HEK293 (cell line): ENCODE results near the gene CLSTN1.

Source experiments
- CTCF ChIA-PET: fragments of 350-600 bp; formaldehyde crosslinking; extraction: SDS; loops from one replicate; lab custom pipeline; 2021; ENCODE audit warnings: antibody characterized with exemption; lab: Yijun Ruan, JAX
- POLR2A ChIA-PET: fragments of 300-600 bp; formaldehyde crosslinking; extraction: SDS; loops from one replicate; lab custom pipeline; 2020; ENCODE audit warnings: antibody characterized with exemption, inconsistent platforms; lab: Yijun Ruan, JAX
- H3K27ac ChIP-seq: fragments of 200-500 bp; sonication (Bioruptor generic); 2 replicates; pipeline ENCODE4 v1.5.1; 2014; ENCODE audit warnings: low read depth, low read length, control low read depth, inconsistent platforms; ENCODE audit errors: extremely low read depth
- H3K36me3 ChIP-seq, 2 experiments: fragments of 200-500 bp in 1 of 2; sonication (Bioruptor generic) in 1 of 2; 1 replicate in 1 of 2; 2 replicates in 1 of 2; pipeline ENCODE4 v1.5.1; 2014 to 2017; ENCODE audit warnings: inconsistent platforms in 2 of 2, low read length in 2 of 2; ENCODE audit not compliant: control insufficient read depth in 2 of 2, insufficient read depth in 1 of 2
- H3K4me1 ChIP-seq: fragments of 200-500 bp; sonication (Bioruptor generic); 2 replicates; pipeline ENCODE4 v1.5.1; 2014; ENCODE audit warnings: mild to moderate bottlenecking, low read length, inconsistent platforms; ENCODE audit not compliant: control insufficient read depth, insufficient read depth
- H3K4me3 ChIP-seq: 2 replicates; pipeline ENCODE4 v1.5.1; 2011; ENCODE audit warnings: low read depth, mild to moderate bottlenecking, control low read depth, low read length, moderate library complexity
- H3K9me3 ChIP-seq: fragments of 200-500 bp; sonication (Bioruptor generic); 2 replicates; pipeline ENCODE4 v1.5.1; 2014; ENCODE audit warnings: low read depth, low read length, inconsistent platforms; ENCODE audit not compliant: control insufficient read depth, insufficient read depth
- BCL11A ChIP-seq: fragments of 450-650 bp; formaldehyde crosslinking; IDR thresholded peaks from 2 replicates; pipeline ENCODE4 v1.5.1; 2016; ENCODE audit warnings: low read depth, missing biosample characterization, missing genetic modification characterization
- BCL11B ChIP-seq: fragments of 450-650 bp; formaldehyde crosslinking; IDR thresholded peaks from 2 replicates; pipeline ENCODE4 v1.5.1; 2016; ENCODE audit warnings: low read depth, missing biosample characterization, missing genetic modification characterization
- GFI1B ChIP-seq: fragments of 450-650 bp; formaldehyde crosslinking; IDR thresholded peaks from 2 replicates; pipeline ENCODE4 v1.5.1; 2016; ENCODE audit warnings: missing biosample characterization, missing genetic modification characterization
- HOXA7 ChIP-seq: sonication (generic); formaldehyde crosslinking; IDR thresholded peaks from 2 replicates; pipeline ENCODE4 v1.8.1; 2022; ENCODE audit warnings: missing genetic modification reagents, borderline replicate concordance
- OSR2 ChIP-seq: fragments of 450-650 bp; formaldehyde crosslinking; IDR thresholded peaks from 2 replicates; pipeline ENCODE4 v1.5.1; 2016; ENCODE audit warnings: missing biosample characterization, missing genetic modification characterization
- SETDB1 ChIP-seq: IDR thresholded peaks from one replicate; pipeline ENCODE4 v1.6.1; 2017; ENCODE audit warnings: mild to moderate bottlenecking, low read length, moderate library complexity, mixed read lengths; ENCODE audit not compliant: insufficient read length
- SP7 ChIP-seq: fragments of 450-650 bp; formaldehyde crosslinking; IDR thresholded peaks from 2 replicates; pipeline ENCODE4 v1.5.1; 2016; ENCODE audit warnings: missing biosample characterization, missing genetic modification characterization
- TRIM28 ChIP-seq: IDR thresholded peaks from 2 replicates; pipeline ENCODE4 v1.6.1; 2011; ENCODE audit warnings: low read length, control low read depth, borderline replicate concordance
- ZNF175 ChIP-seq: fragments of 450-650 bp; formaldehyde crosslinking; IDR thresholded peaks from 2 replicates; pipeline ENCODE4 v1.5.1; 2016; ENCODE audit warnings: missing biosample characterization, missing genetic modification characterization
- ZNF266 ChIP-seq: fragments of 450-650 bp; formaldehyde crosslinking; IDR thresholded peaks from 2 replicates; pipeline ENCODE4 v1.5.1; 2016; ENCODE audit warnings: missing biosample characterization, missing genetic modification characterization, low read depth
- ZNF302 ChIP-seq: fragments of 450-650 bp; formaldehyde crosslinking; IDR thresholded peaks from 2 replicates; pipeline ENCODE4 v1.5.1; 2016; ENCODE audit warnings: missing biosample characterization, missing genetic modification characterization, low read depth
- ZNF335 ChIP-seq: fragments of 450-650 bp; formaldehyde crosslinking; conservative IDR thresholded peaks from 2 replicates; pipeline ENCODE4 v1.5.1; 2016; ENCODE audit warnings: missing biosample characterization, missing genetic modification characterization
- ZNF416 ChIP-seq: fragments of 450-650 bp; formaldehyde crosslinking; IDR thresholded peaks from 2 replicates; pipeline ENCODE4 v1.5.1; 2016; ENCODE audit warnings: missing biosample characterization, missing genetic modification characterization
- ZNF544 ChIP-seq: fragments of 450-650 bp; formaldehyde crosslinking; IDR thresholded peaks from 2 replicates; pipeline ENCODE4 v1.5.0; 2017; ENCODE audit warnings: missing biosample characterization, missing genetic modification characterization
- ZNF548 ChIP-seq: fragments of 450-650 bp; formaldehyde crosslinking; IDR thresholded peaks from 2 replicates; pipeline ENCODE4 v1.5.1; 2016; ENCODE audit warnings: missing biosample characterization, missing genetic modification characterization
- ZNF561 ChIP-seq: fragments of 450-650 bp; IDR thresholded peaks from 2 replicates; pipeline ENCODE4 v1.5.1; 2018; ENCODE audit warnings: missing biosample characterization, missing genetic modification characterization, borderline replicate concordance
- ZNF610 ChIP-seq: fragments of 450-650 bp; formaldehyde crosslinking; IDR thresholded peaks from 2 replicates; pipeline ENCODE4 v1.5.1; 2016; ENCODE audit warnings: missing biosample characterization, missing genetic modification characterization, borderline replicate concordance
- ZNF747 ChIP-seq: fragments of 450-650 bp; formaldehyde crosslinking; IDR thresholded peaks from 2 replicates; pipeline ENCODE4 v1.5.1; 2016; ENCODE audit warnings: missing biosample characterization, missing genetic modification characterization
- TF ChIP-seq, protein P1 (sequence below): fragments of 450-650 bp; formaldehyde crosslinking; IDR thresholded peaks from 2 replicates; pipeline ENCODE4 v1.5.1; 2016; ENCODE audit warnings: missing biosample characterization, missing genetic modification characterization
- TF ChIP-seq, protein P2 (sequence below): fragments of 450-650 bp; formaldehyde crosslinking; IDR thresholded peaks from 2 replicates; pipeline ENCODE4 v1.5.1; 2016; ENCODE audit warnings: missing biosample characterization, missing genetic modification characterization
- TF ChIP-seq, protein P3 (sequence below): fragments of 450-650 bp; formaldehyde crosslinking; IDR thresholded peaks from 2 replicates; pipeline ENCODE4 v1.5.1; 2016; ENCODE audit warnings: missing biosample characterization, missing genetic modification characterization, borderline replicate concordance
- TF ChIP-seq, protein P4 (sequence below): fragments of 450-650 bp; formaldehyde crosslinking; IDR thresholded peaks from 2 replicates; pipeline ENCODE4 v1.5.1; 2017; ENCODE audit warnings: missing biosample characterization, missing genetic modification characterization

The CLSTN1 gene

DNA sequence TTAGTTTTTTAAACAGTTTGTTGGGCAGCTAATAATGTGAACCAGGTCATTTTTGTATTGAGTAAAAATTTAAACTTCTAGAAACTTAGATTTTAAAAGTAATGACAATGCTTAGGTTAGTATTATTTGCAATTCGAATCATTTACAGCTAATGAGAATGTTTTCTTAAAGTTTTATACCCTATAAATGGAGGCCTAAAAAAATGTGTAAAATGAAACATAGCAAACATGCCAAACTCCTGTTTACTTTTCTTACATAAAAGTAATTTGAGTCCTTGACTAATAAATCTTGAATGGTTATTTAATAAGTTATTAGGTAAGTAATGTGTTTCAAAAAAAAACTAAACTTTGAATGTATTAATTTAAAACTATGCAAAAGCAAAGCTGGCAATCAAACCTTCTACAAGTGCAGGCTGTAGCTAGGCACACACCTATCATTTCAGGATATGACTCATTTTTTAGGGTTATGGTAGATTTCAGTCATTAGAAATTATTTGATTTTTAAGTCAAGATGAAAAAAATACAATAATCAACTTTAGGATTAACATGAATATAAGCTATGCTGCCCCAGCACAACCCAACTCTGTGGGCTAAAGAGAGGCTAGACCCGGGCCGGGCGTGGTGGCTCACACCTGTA is 41.5 kb downstream of the CLSTN1 start:
- ChIA-PET POLR2A (no interaction called here), CTCF (interaction anchor here (0.9 to 2.0 kb wide), 6 partner anchors 11 to 647 kb away, joined by 3 to 8 read pairs (median 4); partner anchors contain the start of gene CENPS)
- Histone ChIP-seq H3K9me3 (no peaks in the 10 kb centered on the region), H3K27ac (no peak overlapping the region)
- TF ChIP-seq GFI1B (tag by site-specific recombination) (no peak), ZNF416 (tag by site-specific recombination) (no peak), TRIM28 (no peak), ZNF610 (tag by site-specific recombination) (no peak), ZNF302 (no peak), SP7 (tag by site-specific recombination) (no peak), ZNF747 (tag by site-specific recombination) (no peak), ZNF335 (tag by site-specific recombination) (no peak), ZNF544 (tag by site-specific recombination) (no peak)
- TF ChIP-seq, protein P1, sequence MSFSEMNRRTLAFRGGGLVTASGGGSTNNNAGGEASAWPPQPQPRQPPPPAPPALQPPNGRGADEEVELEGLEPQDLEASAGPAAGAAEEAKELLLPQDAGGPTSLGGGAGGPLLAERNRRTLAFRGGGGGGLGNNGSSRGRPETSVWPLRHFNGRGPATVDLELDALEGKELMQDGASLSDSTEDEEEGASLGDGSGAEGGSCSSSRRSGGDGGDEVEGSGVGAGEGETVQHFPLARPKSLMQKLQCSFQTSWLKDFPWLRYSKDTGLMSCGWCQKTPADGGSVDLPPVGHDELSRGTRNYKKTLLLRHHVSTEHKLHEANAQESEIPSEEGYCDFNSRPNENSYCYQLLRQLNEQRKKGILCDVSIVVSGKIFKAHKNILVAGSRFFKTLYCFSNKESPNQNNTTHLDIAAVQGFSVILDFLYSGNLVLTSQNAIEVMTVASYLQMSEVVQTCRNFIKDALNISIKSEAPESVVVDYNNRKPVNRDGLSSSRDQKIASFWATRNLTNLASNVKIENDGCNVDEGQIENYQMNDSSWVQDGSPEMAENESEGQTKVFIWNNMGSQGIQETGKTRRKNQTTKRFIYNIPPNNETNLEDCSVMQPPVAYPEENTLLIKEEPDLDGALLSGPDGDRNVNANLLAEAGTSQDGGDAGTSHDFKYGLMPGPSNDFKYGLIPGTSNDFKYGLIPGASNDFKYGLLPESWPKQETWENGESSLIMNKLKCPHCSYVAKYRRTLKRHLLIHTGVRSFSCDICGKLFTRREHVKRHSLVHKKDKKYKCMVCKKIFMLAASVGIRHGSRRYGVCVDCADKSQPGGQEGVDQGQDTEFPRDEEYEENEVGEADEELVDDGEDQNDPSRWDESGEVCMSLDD = no peak
- TF ChIP-seq, protein P2, sequence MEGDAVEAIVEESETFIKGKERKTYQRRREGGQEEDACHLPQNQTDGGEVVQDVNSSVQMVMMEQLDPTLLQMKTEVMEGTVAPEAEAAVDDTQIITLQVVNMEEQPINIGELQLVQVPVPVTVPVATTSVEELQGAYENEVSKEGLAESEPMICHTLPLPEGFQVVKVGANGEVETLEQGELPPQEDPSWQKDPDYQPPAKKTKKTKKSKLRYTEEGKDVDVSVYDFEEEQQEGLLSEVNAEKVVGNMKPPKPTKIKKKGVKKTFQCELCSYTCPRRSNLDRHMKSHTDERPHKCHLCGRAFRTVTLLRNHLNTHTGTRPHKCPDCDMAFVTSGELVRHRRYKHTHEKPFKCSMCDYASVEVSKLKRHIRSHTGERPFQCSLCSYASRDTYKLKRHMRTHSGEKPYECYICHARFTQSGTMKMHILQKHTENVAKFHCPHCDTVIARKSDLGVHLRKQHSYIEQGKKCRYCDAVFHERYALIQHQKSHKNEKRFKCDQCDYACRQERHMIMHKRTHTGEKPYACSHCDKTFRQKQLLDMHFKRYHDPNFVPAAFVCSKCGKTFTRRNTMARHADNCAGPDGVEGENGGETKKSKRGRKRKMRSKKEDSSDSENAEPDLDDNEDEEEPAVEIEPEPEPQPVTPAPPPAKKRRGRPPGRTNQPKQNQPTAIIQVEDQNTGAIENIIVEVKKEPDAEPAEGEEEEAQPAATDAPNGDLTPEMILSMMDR = no peak
- TF ChIP-seq, all 188 proteins: peak for 0
- H3K36me3 ChIP-seq = no peaks in the 10 kb centered on the region; a peak in 1 of 3 replicates
- H3K4me3 ChIP-seq = no peak overlapping the region
- H3K4me1 ChIP-seq = 0 out of 2 replicates have a peak, but pooled peaks cover 3% of the 10 kb centered on the region

DNA sequence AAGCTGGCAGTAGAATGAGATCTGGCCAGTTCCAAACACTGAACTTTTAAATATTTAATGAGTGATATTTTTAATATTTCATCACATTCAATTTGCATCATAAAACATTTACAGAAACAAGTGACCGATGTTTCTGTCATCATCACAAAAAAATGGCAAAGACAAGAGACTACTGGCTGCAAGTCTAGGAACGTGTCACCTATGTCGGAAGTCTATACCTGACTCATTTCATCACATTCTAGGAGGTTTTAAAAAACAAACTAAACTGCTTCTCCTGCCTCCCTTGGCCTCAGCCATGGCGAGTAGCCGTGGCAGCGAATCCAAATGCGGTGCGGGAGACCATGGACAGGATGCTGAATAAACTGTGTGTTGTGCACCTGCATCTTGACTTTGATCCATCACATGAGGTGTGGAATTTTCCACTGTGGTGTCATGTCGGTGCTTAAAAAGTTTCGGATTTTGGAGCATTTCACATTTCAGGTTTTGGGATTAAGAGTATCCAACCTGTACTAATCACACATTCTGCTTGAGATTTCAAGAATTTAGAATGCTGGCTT is 43.1 kb downstream of the CLSTN1 start:
- Histone ChIP-seq H3K4me1 (0 out of 2 replicates have a peak, but pooled peaks cover 3% of the 10 kb centered on the region), H3K36me3 (no peaks in the 10 kb centered on the region; a peak in 1 of 3 replicates), H3K4me3 (no peak overlapping the region), H3K27ac (no peak overlapping the region), H3K9me3 (no peaks in the 10 kb centered on the region)
- ChIA-PET POLR2A (no interaction called here), CTCF (interaction anchor here (0.6 to 2.0 kb wide), 3 partner anchors 88 to 512 kb away, joined by 3 to 8 read pairs (median 3); no protein-coding TSS in a partner anchor)
- TF ChIP-seq BCL11A (tag by site-specific recombination) = no peak
- no peak for TF ChIP-seq BCL11B (tag by site-specific recombination)
- no peak for TF ChIP-seq HOXA7 (CRISPR knock-in tag)
- TF ChIP-seq, protein P3, sequence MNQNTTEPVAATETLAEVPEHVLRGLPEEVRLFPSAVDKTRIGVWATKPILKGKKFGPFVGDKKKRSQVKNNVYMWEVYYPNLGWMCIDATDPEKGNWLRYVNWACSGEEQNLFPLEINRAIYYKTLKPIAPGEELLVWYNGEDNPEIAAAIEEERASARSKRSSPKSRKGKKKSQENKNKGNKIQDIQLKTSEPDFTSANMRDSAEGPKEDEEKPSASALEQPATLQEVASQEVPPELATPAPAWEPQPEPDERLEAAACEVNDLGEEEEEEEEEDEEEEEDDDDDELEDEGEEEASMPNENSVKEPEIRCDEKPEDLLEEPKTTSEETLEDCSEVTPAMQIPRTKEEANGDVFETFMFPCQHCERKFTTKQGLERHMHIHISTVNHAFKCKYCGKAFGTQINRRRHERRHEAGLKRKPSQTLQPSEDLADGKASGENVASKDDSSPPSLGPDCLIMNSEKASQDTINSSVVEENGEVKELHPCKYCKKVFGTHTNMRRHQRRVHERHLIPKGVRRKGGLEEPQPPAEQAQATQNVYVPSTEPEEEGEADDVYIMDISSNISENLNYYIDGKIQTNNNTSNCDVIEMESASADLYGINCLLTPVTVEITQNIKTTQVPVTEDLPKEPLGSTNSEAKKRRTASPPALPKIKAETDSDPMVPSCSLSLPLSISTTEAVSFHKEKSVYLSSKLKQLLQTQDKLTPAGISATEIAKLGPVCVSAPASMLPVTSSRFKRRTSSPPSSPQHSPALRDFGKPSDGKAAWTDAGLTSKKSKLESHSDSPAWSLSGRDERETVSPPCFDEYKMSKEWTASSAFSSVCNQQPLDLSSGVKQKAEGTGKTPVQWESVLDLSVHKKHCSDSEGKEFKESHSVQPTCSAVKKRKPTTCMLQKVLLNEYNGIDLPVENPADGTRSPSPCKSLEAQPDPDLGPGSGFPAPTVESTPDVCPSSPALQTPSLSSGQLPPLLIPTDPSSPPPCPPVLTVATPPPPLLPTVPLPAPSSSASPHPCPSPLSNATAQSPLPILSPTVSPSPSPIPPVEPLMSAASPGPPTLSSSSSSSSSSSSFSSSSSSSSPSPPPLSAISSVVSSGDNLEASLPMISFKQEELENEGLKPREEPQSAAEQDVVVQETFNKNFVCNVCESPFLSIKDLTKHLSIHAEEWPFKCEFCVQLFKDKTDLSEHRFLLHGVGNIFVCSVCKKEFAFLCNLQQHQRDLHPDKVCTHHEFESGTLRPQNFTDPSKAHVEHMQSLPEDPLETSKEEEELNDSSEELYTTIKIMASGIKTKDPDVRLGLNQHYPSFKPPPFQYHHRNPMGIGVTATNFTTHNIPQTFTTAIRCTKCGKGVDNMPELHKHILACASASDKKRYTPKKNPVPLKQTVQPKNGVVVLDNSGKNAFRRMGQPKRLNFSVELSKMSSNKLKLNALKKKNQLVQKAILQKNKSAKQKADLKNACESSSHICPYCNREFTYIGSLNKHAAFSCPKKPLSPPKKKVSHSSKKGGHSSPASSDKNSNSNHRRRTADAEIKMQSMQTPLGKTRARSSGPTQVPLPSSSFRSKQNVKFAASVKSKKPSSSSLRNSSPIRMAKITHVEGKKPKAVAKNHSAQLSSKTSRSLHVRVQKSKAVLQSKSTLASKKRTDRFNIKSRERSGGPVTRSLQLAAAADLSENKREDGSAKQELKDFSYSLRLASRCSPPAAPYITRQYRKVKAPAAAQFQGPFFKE (tag by site-specific recombination) = no peak
- TF ChIP-seq ZNF561 (tag by site-specific recombination) = no peak
- no peak for TF ChIP-seq ZNF266
- TF ChIP-seq OSR2 (tag by site-specific recombination) = no peak
- TF ChIP-seq ZNF175 (tag by site-specific recombination) = no peak
- TF ChIP-seq ZNF548 (tag by site-specific recombination) = no peak
- TF ChIP-seq, protein P4, sequence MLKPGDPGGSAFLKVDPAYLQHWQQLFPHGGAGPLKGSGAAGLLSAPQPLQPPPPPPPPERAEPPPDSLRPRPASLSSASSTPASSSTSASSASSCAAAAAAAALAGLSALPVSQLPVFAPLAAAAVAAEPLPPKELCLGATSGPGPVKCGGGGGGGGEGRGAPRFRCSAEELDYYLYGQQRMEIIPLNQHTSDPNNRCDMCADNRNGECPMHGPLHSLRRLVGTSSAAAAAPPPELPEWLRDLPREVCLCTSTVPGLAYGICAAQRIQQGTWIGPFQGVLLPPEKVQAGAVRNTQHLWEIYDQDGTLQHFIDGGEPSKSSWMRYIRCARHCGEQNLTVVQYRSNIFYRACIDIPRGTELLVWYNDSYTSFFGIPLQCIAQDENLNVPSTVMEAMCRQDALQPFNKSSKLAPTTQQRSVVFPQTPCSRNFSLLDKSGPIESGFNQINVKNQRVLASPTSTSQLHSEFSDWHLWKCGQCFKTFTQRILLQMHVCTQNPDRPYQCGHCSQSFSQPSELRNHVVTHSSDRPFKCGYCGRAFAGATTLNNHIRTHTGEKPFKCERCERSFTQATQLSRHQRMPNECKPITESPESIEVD (tag by site-specific recombination) = no peak
- TF ChIP-seq SETDB1 = no peak
